ENCODE results near the gene ALDOB. TPM values are rescaled to one million over a fixed set of nuclear protein-coding genes. Genes with fewer than 3 reads are reported as not detected.
"Not testable (repeated sequence)": the region's sequence is repeated elsewhere in the genome, so short reads cannot be mapped to it uniquely, and the experiment has no call there.

ALDOB gene
- total RNA-seq, 1 donor from 2014 or later: 0.13 TPM

GRCh38 chr9:101398068-101398929 lies 37.3 kb downstream of the ALDOB start, which contains the start of the genes MRPL50 and ZNF189:
Gene MRPL50, minus strand, starts transcription at chr9:101398618. Its CDS starts 26 bp downstream, at chr9:101398592.
Gene ZNF189, plus strand, starts transcription at chr9:101398851. Its CDS starts 306 bp downstream, at chr9:101399157.
- peak; percentile 99 for DNase-seq (ENCODE audit: low spot score)
- intact Hi-C loops (cut with DNase I): loop anchor here (5.0 kb wide), 1 partner anchor 134 kb away; the partner anchor contains the start of gene RNF20

DNA sequence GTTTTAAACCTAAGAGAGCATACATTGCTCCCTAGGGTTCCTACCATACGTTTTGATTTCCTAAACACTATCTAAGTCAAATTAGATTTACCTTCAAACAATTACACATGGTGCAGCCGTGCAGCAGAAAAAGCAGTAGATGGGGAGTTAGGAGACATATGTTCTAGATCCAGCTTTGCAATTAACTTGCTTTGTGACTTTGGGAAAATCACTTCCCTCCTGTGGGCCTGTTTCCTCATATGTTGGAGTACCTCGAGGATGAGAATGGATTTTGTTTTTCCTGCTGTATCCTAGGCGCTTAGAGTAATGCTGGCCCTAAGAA lies 37.9 kb downstream of the ALDOB start:
- no peak for DNase-seq (ENCODE audit: low spot score)
- intact Hi-C loops (cut with DNase I): loop anchor here (5.0 kb wide), 1 partner anchor 135 kb away; the partner anchor contains the start of gene RNF20

DNA sequence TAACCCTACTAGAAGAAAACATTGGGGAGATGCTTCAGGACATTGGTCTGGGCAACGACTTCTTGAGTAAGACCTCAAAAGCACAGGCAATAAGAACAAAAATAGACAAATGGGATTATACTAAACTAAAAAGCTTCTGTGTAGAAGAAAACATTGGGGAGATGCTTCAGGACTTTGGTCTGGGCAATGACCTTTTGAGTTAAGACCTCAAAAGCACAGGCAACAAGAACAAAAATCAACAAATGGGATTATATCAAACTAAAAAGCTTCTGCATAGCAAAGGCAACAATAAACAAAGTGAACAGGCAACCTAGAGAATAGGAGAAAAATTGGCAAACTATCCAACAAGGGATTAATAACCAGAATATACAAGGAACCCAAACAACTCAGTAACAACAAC lies 40.9 kb downstream of the ALDOB start:
- intact Hi-C loops (cut with DNase I): loop anchor here (5.0 kb wide), 1 partner anchor 138 kb away; the partner anchor contains the start of gene RNF20
- DNase-seq (ENCODE audit: low spot score): no peak

- intact Hi-C loops (cut with DNase I): no loop called here
- no peak for DNase-seq (ENCODE audit: low spot score)
Observed at GRCh38 chr9:101393135-101393534, 42.4 kb downstream of the ALDOB start.

- no peak for DNase-seq (ENCODE audit: low spot score)
- intact Hi-C loops (cut with DNase I): no loop called here
Observed at GRCh38 chr9:101388507-101388993, 47.0 kb downstream of the ALDOB start.

GRCh38 chr9:101387871-101388506 lies 47.6 kb downstream of the ALDOB start:
- intact Hi-C loops (cut with DNase I): no loop called here
- DNase-seq (ENCODE audit: low spot score): no peak

- intact Hi-C loops (cut with DNase I); DNase-seq (ENCODE audit: low spot score): not testable (repeated sequence)
Observed at GRCh38 chr9:101384873-101385536, 50.6 kb downstream of the ALDOB start, which contains the start of gene BAAT. Gene BAAT, minus strand, starts transcription at chr9:101385006. Its CDS starts 13,602 bp downstream, at chr9:101371404.

DNA sequence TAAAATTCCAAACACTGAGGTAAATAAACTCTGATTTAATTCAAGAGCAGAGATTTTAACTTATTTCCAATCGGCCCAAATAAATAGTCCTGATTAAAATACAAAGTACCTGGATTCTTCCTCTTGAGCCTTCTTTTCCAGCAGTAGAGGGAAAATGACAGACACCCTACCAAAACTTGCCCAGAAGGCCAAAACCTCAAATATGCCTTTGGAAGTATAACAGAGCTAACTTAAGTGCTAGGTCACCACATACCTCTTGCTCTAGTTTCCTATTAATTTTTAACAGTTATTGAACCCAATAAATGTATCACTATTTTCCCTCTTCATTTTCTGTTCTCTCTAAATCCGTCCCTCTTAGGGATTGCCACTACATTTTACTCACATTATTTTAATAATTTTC lies 52.2 kb downstream of the ALDOB start:
- no peak for DNase-seq (ENCODE audit: low spot score)

GRCh38 chr9:101381833-101382342 lies 53.7 kb downstream of the ALDOB start:
- no peak for DNase-seq (ENCODE audit: low spot score)
- intact Hi-C loops (cut with DNase I): no loop called here

More for the DNA sequence above, 52.2 kb downstream of the ALDOB start:
- intact Hi-C loops (cut with DNase I): no loop called here

- intact Hi-C loops (cut with DNase I): no loop called here
- no peak for DNase-seq (ENCODE audit: low spot score)
Observed at GRCh38 chr9:101381118-101381517, 54.5 kb downstream of the ALDOB start.

DNA sequence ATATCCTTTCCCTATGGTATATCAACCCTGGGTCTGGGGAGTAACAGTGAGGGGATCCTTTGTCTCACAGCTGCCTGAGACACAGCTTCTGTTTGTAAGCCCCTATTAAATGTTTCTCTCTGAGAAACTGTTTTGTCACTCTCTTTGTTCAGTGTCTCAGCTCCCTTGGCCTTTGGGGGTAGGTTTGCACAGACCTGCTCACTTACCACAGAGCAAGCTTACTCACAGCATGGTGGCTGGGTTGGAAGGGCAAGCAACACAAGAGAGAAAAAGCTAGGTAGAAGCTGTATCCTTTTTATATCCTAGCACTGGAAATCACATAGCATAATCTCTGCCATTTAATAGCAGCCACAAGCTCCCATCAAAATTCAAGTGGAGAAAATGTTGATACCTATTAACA lies 55.3 kb downstream of the ALDOB start:
- DNase-seq (ENCODE audit: low spot score): no peak
- intact Hi-C loops (cut with DNase I): no loop called here

GRCh38 chr9:101376111-101376848 lies 59.3 kb downstream of the ALDOB start:
- intact Hi-C loops (cut with DNase I): no loop called here
- no peak for DNase-seq (ENCODE audit: low spot score)

- intact Hi-C loops (cut with DNase I): no loop called here
- DNase-seq (ENCODE audit: low spot score): no peak
Observed at GRCh38 chr9:101375546-101375945, 60.0 kb downstream of the ALDOB start.

DNA sequence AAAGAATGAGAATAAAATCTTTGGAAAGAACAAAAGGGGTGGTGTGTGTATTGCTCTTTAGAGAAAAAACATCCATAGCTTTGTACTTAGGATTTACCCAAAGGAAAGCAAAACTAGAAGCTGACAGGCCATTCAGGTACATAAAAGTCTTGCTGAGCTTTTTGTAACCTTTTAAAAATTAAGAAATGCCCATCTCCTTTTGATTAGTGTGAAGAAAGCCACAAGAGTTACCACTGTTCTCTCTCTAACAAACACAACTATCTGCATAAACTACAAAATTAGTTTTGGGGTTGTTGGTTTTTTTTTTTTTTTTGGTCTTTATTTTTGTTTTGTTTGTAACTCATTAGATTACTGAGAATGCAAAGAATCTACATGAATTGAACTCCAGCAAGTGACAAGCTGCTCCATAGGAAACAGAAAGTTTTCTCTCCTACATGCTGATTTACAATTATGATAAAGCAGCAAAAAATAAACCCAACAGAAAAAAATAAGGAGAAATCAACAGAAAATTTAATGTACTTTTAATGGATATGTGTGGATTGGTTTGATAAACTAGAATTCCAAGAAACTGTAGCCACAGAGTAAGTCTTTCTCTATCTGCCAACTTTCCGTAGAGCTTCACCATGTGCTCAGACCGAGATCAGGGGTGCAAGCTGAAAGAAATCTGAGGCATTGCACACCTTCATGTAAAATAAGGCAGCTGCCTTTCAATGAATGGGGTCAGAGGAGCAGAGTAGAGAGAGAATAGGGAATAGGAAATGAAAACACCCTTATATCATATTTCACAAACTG lies 63.1 kb downstream of the ALDOB start:
- DNase-seq (ENCODE audit: low spot score): no peak
- intact Hi-C loops (cut with DNase I): no loop called here

- intact Hi-C loops (cut with DNase I): no loop called here
- no peak for DNase-seq (ENCODE audit: low spot score)
Observed at GRCh38 chr9:101371813-101372212, 63.8 kb downstream of the ALDOB start.
